Stomach (tissue), 4 donors: ENCODE results near the gene LRCH3.
"Not testable (repeated sequence)": the region's sequence is repeated elsewhere in the genome, so short reads cannot be mapped to it uniquely, and the experiment has no call there.

Source experiments
- POLR2A ChIP-seq, 4 donors: fragments of 450-650 bp; IDR thresholded peaks; one replicate each; pipeline ENCODE4 v1.6.1; 2016; ENCODE audit warnings: antibody characterized with exemption in 4 of 4, control low read depth in 2 of 4, mild to moderate bottlenecking in 1 of 4, moderate library complexity in 1 of 4
- TF ChIP-seq, protein P1 (sequence below), 7 experiments: fragments of 450-650 bp in 4 of 7; fragments of 200-600 bp in 3 of 7; sonication (generic) in 3 of 7; IDR thresholded peaks; one replicate each; pipeline ENCODE4 v1.5.1; 2016 to 2019; ENCODE audit warnings: antibody characterized with exemption in 7 of 7, control low read depth in 2 of 7, mild to moderate bottlenecking in 1 of 7

DNA sequence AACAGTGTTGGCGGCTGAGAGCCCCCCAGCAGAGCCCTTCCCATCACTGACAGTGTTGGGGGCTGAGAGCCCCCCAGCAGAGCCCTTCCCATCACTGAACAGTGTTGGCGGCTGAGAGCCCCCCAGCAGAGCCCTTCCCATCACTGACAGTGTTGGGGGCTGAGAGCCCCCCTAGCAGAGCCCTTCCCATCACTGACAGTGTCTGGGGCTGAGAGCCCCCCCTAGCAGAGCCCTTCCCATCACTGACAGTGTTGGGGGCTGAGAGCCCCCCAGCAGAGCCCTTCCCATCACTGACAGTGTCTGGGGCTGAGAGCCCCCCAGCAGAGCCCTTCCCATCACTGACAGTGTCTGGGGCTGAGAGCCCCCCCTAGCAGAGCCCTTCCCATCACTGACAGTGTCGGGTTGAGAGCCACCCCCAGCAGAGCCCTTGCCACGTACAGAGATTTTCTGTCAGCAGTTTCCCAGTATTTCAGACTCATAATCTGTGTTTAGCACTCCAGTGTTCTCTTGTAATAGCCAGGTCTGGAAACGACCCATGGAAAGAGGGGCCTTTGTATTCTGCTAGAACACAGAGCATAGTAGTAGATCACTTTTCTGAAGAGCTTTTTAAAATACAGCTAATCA is 96.5 kb downstream of the LRCH3 start:
- TF ChIP-seq, protein P1, sequence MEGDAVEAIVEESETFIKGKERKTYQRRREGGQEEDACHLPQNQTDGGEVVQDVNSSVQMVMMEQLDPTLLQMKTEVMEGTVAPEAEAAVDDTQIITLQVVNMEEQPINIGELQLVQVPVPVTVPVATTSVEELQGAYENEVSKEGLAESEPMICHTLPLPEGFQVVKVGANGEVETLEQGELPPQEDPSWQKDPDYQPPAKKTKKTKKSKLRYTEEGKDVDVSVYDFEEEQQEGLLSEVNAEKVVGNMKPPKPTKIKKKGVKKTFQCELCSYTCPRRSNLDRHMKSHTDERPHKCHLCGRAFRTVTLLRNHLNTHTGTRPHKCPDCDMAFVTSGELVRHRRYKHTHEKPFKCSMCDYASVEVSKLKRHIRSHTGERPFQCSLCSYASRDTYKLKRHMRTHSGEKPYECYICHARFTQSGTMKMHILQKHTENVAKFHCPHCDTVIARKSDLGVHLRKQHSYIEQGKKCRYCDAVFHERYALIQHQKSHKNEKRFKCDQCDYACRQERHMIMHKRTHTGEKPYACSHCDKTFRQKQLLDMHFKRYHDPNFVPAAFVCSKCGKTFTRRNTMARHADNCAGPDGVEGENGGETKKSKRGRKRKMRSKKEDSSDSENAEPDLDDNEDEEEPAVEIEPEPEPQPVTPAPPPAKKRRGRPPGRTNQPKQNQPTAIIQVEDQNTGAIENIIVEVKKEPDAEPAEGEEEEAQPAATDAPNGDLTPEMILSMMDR (IDR thresholded peaks at IDR 0.05): not testable (repeated sequence)
- TF ChIP-seq POLR2A (IDR thresholded peaks at IDR 0.05): not testable (repeated sequence)
